Kidney (tissue), 14 donors: Measurements from ENCODE around the gene TERC. TPM values are rescaled to one million over a fixed set of nuclear protein-coding genes. Genes with fewer than 3 reads are reported as not detected.

Source experiments
- DNase-seq, 5 donors: peaks; one replicate each; pipeline ENCODE4 v3.0.0-alpha.2; 2013 to 2020
- FAIRE-seq: peaks from 2 replicates; lab custom pipeline; 2012; peaks lifted over from hg19 to GRCh38; lab: Jason Lieb, UNC
- H3K27ac ChIP-seq, 2 donors: one replicate each; pipeline ENCODE4 v1.7.0; 2013; ENCODE audit warnings: low read depth in 2 of 2, low read length in 2 of 2, inconsistent platforms in 1 of 2
- H3K27me3 ChIP-seq: one replicate; pipeline ENCODE4 v1.7.1; 2013; ENCODE audit warnings: low read length, inconsistent platforms; ENCODE audit not compliant: control insufficient read depth, insufficient read depth
- H3K36me3 ChIP-seq, 3 donors: one replicate each; pipeline versions ENCODE4 v1.7.0 to v1.7.1; 2013; ENCODE audit warnings: low read length in 3 of 3, control low read depth in 1 of 3, inconsistent platforms in 1 of 3; ENCODE audit not compliant: insufficient read depth in 3 of 3, control insufficient read depth in 2 of 3
- H3K4me1 ChIP-seq, 3 donors: one replicate each; pipeline versions ENCODE4 v1.7.0 to v1.7.1; 2013; ENCODE audit warnings: low read length in 3 of 3, inconsistent platforms in 1 of 3, low read depth in 1 of 3; ENCODE audit not compliant: control insufficient read depth in 2 of 3, insufficient read depth in 2 of 3
- H3K4me3 ChIP-seq, 3 donors: one replicate each; pipeline versions ENCODE4 v1.7.0 to v1.8.1; 2013; ENCODE audit warnings: low read length in 3 of 3, control low read depth in 1 of 3, inconsistent platforms in 1 of 3
- H3K9ac ChIP-seq, 3 donors: one replicate each; pipeline versions ENCODE4 v1.7.0 to v1.7.1; 2013; ENCODE audit warnings: low read length in 3 of 3, control low read depth in 1 of 3, inconsistent platforms in 1 of 3
- H3K9me3 ChIP-seq, 3 donors: one replicate each; pipeline versions ENCODE4 v1.7.0 to v1.7.1; 2013; ENCODE audit warnings: low read length in 3 of 3, control low read depth in 1 of 3, inconsistent platforms in 1 of 3; ENCODE audit not compliant: control insufficient read depth in 2 of 3, insufficient read depth in 1 of 3
- CTCF ChIP-seq: IDR thresholded peaks from 3 replicates; pipeline ENCODE4 v1.5.1; 2012; ENCODE audit warnings: mild to moderate bottlenecking, moderate library complexity, borderline replicate concordance; ENCODE audit not compliant: insufficient read depth; ENCODE audit errors: extremely low read depth
- intact Hi-C: fragments of 100-400 bp; cut with DNase I; formaldehyde crosslinking; loops from one replicate; pipeline ENCODE4 v1.11.1; 2022
- polyA plus RNA-seq: library from polyadenylated mRNA; stranded (reverse); fragments of 350-450 nt; fragmentation: Illumina TruSeq; extraction: RNeasy Lipid Tissue Mini Kit (QIAGEN cat#74804); gene quantifications from one replicate; pipeline ENCODE4 v1.2.3, GENCODE V29; 2014; ENCODE audit warnings: low read depth, low replicate concordance; ENCODE audit not compliant: insufficient read depth
- total RNA-seq: library from RNA; stranded (reverse); fragmentation: NEBNext Ultra II Directional; extraction: Animal tissue kit (Norgen Biotek cat#: 25700); gene quantifications from one replicate; pipeline ENCODE4 v1.2.1, GENCODE V29; 2021
- donor health status: control.
- donor health status: control.
- donor health status: control.
- donor health status: control.
- donor health status: control.
- donor health status: DM: yes; HTN: yes; CAD: no.
- donor health status: Normal renal cell carcinoma (clear cell type).

The TERC gene
- total and polyA plus RNA-seq, 2 donors from 2014 or later: 2.1 TPM; not detected in 1

- Histone ChIP-seq H3K4me1 (peaks cover 0 to 12% (median 5%) of the 10 kb centered on the region in 3 donors), H3K36me3 (no peaks in the 10 kb centered on the region), H3K27ac (peak within 1 kb of the TSS; percentile 27 to 56), H3K9me3 (peaks cover 0 to 7% (median 0%) of the 10 kb centered on the region in 3 donors), H3K27me3 (no peaks in the 10 kb centered on the region), H3K4me3 (peak within 1 kb of the TSS; percentile 70 to 77 (median 76)), H3K9ac (peak within 1 kb of the TSS; percentile 53 to 75 (median 72))
- DNase-seq: peak; percentile 83 to 92 (median 89)
- TF ChIP-seq CTCF: no peak
- intact Hi-C loops: no loop called here
- FAIRE-seq: no peak
Measured at GRCh38 chr3:169812332-169813235, 47.7 kb upstream of the TERC start, which contains the start of the genes LRRC34 and LRRIQ4. TSS of gene LRRC34 (minus strand) at chr3:169812904. CDS start at chr3:169812548, 356 bp downstream. TSS of gene LRRIQ4 (plus strand) at chr3:169812870. CDS start at chr3:169821922, 9,052 bp downstream.

- no peak for FAIRE-seq
Measured at GRCh38 chr3:169811631-169812331, 46.9 kb upstream of the TERC start.

GRCh38 chr3:169809230-169809795 lies 44.5 kb upstream of the TERC start:
- intact Hi-C loops: no loop called here
- H3K27ac ChIP-seq: no peak overlapping the region
- FAIRE-seq: no peak
- no peaks in the 10 kb centered on the region for H3K9me3 ChIP-seq
- no peak overlapping the region for H3K4me3 ChIP-seq
- no peaks in the 10 kb centered on the region for H3K27me3 ChIP-seq
- H3K4me1 ChIP-seq: peaks cover 0 to 12% (median 5%) of the 10 kb centered on the region in 3 donors
- DNase-seq: no peak
- no peak overlapping the region for H3K9ac ChIP-seq
- H3K36me3 ChIP-seq: no peaks in the 10 kb centered on the region
- no peak for TF ChIP-seq CTCF

More at GRCh38 chr3:169811631-169812331, 46.9 kb upstream of the TERC start:
- Histone ChIP-seq H3K4me3 (peak overlapping the region; percentile 70 to 76 (median 74)), H3K9ac (peak overlapping the region; percentile 48 to 75 (median 72)), H3K27ac (peak overlapping the region; percentile 27 to 56), H3K27me3 (no peaks in the 10 kb centered on the region), H3K9me3 (peaks cover 0 to 7% (median 0%) of the 10 kb centered on the region in 3 donors), H3K4me1 (peaks cover 0 to 12% (median 5%) of the 10 kb centered on the region in 3 donors), H3K36me3 (no peaks in the 10 kb centered on the region)
- no peak for TF ChIP-seq CTCF
- intact Hi-C loops: no loop called here
- DNase-seq: peak in 4 of 5 donors; percentile 67 to 78 (median 70)
